ENCODE measurements around the gene SERPINA3. TPM values are rescaled to one million over a fixed set of nuclear protein-coding genes. Genes with fewer than 3 reads are reported as not detected.

The SERPINA3 gene
- polyA plus RNA-seq, 1 donor (not counting 4 experiments of a cell fraction or from before 2014, with no cell fraction given) = 0.50 TPM

DNA sequence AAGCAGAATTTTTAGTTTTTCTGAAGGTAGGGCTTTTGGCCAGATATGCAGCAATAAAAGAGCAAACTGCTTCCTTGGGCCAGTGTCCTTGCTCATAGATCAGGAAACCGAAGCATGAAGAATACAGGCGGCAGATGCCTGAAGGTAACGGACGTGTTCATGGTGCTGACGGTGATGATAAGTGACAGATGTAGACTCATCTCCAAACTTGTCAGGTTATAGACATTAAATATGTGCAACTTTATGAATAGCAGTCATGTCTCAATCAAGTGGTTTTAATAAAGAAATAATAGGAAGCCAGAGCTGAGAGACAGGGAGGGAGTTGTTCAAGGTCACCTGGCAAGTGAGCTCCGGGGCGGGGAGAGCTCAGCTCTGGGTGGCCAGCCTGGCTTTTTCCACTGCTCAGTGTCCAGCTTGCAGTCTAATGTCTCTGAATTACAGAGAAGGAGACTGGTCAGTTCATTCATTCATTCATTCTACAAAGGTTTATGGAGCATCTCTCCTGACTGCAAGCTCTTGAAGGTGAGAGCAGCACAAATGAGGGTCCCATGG is 29.9 kb upstream of the SERPINA3 start:
- no peaks in the 10 kb centered on the region for H3K9me3 ChIP-seq (ENCODE audit: control insufficient read depth, low read depth, low read length)
- no peak overlapping the region for H3K4me2 ChIP-seq (ENCODE audit: control insufficient read depth, extremely low read depth, insufficient read depth, low read depth, low read length)
- no peak overlapping the region for H3K27ac ChIP-seq (ENCODE audit: control insufficient read depth, insufficient read depth, low read length)
- DNase-seq (ENCODE audit: low read depth, low spot score) = no peak
- H3K36me3 ChIP-seq (ENCODE audit: control insufficient read depth in 2 of 2, extremely low read depth in 1 of 2, insufficient read depth in 2 of 2, low read length in 2 of 2) = no peaks in the 10 kb centered on the region
- H4K20me1 ChIP-seq (ENCODE audit: control insufficient read depth, extremely low read depth, insufficient read depth, low read length) = no peaks in the 10 kb centered on the region
- H3K4me3 ChIP-seq (ENCODE audit: control insufficient read depth in 2 of 3, extremely low read depth in 1 of 3, insufficient read depth in 2 of 3, low read depth in 1 of 3, low read length in 3 of 3) = no peak overlapping the region
- no peaks in the 10 kb centered on the region for H3K79me2 ChIP-seq (ENCODE audit: control insufficient read depth, insufficient read depth, low read length)
- no peak for TF ChIP-seq EZH2 (IDR thresholded peaks at IDR 0.05; ENCODE audit: low read length)
- no peak for TF ChIP-seq CTCF (optimal IDR thresholded peaks at IDR 0.05 in 1 of 3, IDR thresholded peaks at IDR 0.05 in 1 of 3, conservative IDR thresholded peaks at IDR 0.05 in 1 of 3; ENCODE audit: extremely low read depth in 1 of 3, insufficient read depth in 2 of 3, low read length in 3 of 3)
- no peaks in the 10 kb centered on the region for H3K9me1 ChIP-seq (ENCODE audit: control insufficient read depth, extremely low read depth, insufficient read depth, low read length)
- FAIRE-seq = no peak
- H3K4me1 ChIP-seq (ENCODE audit: control insufficient read depth, extremely low read depth, insufficient read depth, low read length) = no peaks in the 10 kb centered on the region
- H2AFZ ChIP-seq (ENCODE audit: control insufficient read depth, low read length) = no peak overlapping the region
- no peak overlapping the region for H3K9ac ChIP-seq (ENCODE audit: control insufficient read depth, extremely low read depth, insufficient read depth, low read length)
- peaks cover 5% of the 10 kb centered on the region for H3K27me3 ChIP-seq (ENCODE audit: control insufficient read depth, extremely low read depth, insufficient read depth, low read length)
- dilution Hi-C loops (cut with MboI; ENCODE audit: extremely low pct_ligation_motif_present, low sequenced_read_pairs) = no loop called here

DNA sequence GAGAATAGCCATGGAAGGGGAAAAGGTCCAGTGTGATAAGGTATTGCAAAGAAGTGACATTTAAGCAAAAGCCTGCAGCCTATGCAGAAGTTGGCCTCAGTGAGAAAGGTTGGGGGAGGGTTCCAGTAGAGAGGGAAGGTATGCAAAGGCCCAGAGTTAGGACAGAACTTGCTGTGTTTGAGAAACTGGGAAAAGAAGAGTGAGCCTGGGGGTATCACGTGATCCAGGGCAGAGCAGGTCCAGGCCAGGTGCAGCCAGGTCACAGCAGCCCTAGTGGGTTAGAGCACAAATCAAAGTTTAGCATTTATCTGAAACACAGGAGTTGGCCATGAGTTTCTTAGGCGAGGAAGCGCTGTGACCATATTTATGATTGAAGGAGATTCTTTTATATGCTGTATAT is 29.3 kb upstream of the SERPINA3 start:
- Histone ChIP-seq H3K9ac (ENCODE audit: control insufficient read depth, extremely low read depth, insufficient read depth, low read length) (no peak overlapping the region), H3K79me2 (ENCODE audit: control insufficient read depth, insufficient read depth, low read length) (no peaks in the 10 kb centered on the region), H3K27me3 (ENCODE audit: control insufficient read depth, extremely low read depth, insufficient read depth, low read length) (peaks cover 5% of the 10 kb centered on the region), H2AFZ (ENCODE audit: control insufficient read depth, low read length) (no peak overlapping the region), H3K4me3 (ENCODE audit: control insufficient read depth in 2 of 3, extremely low read depth in 1 of 3, insufficient read depth in 2 of 3, low read depth in 1 of 3, low read length in 3 of 3) (no peak overlapping the region), H3K36me3 (ENCODE audit: control insufficient read depth in 2 of 2, extremely low read depth in 1 of 2, insufficient read depth in 2 of 2, low read length in 2 of 2) (no peaks in the 10 kb centered on the region), H3K9me3 (ENCODE audit: control insufficient read depth, low read depth, low read length) (no peaks in the 10 kb centered on the region), H3K27ac (ENCODE audit: control insufficient read depth, insufficient read depth, low read length) (no peak overlapping the region), H3K4me2 (ENCODE audit: control insufficient read depth, extremely low read depth, insufficient read depth, low read depth, low read length) (no peak overlapping the region), H4K20me1 (ENCODE audit: control insufficient read depth, extremely low read depth, insufficient read depth, low read length) (no peaks in the 10 kb centered on the region), H3K9me1 (ENCODE audit: control insufficient read depth, extremely low read depth, insufficient read depth, low read length) (no peaks in the 10 kb centered on the region), H3K4me1 (ENCODE audit: control insufficient read depth, extremely low read depth, insufficient read depth, low read length) (no peaks in the 10 kb centered on the region)
- dilution Hi-C loops (cut with MboI; ENCODE audit: extremely low pct_ligation_motif_present, low sequenced_read_pairs) = no loop called here
- FAIRE-seq = no peak
- no peak for DNase-seq (ENCODE audit: low read depth, low spot score)
- TF ChIP-seq EZH2 (IDR thresholded peaks at IDR 0.05; ENCODE audit: low read length) = no peak
- no peak for TF ChIP-seq CTCF (optimal IDR thresholded peaks at IDR 0.05 in 1 of 3, IDR thresholded peaks at IDR 0.05 in 1 of 3, conservative IDR thresholded peaks at IDR 0.05 in 1 of 3; ENCODE audit: extremely low read depth in 1 of 3, insufficient read depth in 2 of 3, low read length in 3 of 3)
